Raji (cell line): ENCODE data around the gene HRH1.

Source experiments
- POLR2A ChIP-seq: IDR thresholded peaks from 2 replicates; pipeline ENCODE4 v1.6.1; 2011; ENCODE audit warnings: low read depth, low read length, control low read depth; ENCODE audit not compliant: insufficient read depth

HRH1 gene

DNA sequence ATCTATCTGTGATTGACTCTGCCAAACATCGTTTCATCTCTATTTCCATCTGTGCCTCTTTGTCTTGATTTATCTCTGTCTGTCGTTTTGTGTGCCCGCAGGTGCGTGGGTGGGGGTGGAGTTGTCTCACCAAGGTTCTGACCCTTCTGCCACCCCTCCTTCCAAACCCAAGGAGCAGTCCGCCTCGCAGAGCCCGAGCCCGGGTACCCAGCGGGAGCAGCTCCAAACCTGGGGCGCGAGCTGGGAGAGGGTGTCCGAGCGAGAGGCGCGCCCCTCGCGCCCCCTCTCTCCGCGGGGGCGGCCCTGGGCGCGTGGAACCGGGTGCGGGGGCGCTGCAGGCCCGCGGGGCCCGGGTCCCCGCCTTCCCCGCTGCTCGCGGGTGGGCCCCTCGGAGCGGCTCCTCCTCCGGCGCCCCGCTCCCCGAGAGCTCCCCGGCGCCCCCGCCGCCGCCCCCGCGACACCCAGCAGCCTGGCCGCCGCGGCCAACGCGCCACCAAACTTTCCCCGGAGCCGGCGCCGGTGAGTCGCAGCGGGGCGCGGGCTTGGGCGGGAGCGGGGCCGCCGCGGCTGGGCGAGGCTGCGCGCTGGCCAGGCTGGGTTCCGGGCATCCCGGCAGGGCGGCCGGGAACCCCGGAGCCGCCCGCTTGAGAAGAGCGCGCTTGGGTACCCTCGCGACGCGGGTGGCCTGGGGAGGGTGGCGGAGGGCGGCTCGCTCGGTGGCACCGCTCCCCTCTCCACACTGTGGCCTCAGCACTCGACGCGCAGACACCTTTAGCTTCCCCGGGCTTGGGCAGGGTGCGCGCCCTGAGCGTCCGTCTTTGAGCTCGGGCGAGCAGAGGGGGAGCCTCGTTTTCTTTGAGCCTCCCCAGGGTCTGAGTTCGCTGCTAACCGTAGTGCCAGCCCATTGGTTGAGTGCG, at the start of gene HRH1:
TSS of gene HRH1 (plus strand) at position 458 of the 917 bp plus-strand sequence. CDS start 104,545 bp downstream, outside the sequence.
- no peak for TF ChIP-seq POLR2A

GRCh38 chr3:11115548-11115947, 38.7 kb upstream of the HRH1 start:
- no peak for TF ChIP-seq POLR2A

DNA sequence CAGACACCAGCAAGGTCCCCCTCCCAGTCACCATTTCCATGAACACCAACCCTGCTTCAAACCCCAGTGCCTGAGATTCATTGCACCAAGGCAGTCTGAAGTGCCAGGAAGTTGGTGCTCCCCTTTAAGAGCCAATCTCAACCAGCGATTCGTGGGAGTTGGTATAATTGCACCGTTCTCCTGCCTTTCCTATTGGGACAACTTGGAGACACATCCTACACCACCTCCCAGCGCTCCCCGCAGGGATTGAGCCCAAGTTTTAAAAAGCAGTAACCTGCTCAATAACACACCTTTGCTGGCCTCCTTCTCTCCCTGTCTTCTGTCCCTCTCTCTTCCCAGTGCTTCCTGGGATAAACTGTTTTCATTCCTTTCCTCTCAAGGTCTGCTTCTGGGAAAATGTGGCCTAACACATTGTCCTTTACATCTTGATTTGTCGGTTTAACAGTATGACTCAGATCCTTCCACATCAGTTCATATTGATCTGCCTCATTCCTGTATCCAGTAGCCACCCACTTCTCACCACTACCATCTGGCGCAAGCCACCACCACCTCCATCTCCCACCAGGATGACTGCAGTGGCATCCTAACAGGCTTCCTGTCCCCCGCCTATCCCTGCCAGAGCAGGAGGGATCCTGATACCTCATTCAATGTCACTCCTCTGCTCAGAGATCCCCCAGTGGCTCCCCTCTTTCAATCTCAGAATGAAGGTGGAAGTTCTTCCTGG, 37.8 kb upstream of the HRH1 start:
- no peak for TF ChIP-seq POLR2A

GRCh38 chr3:11117591-11117990, 36.7 kb upstream of the HRH1 start:
- no peak for TF ChIP-seq POLR2A

GRCh38 chr3:11118181-11118682, 36.1 kb upstream of the HRH1 start:
- no peak for TF ChIP-seq POLR2A

GRCh38 chr3:11120091-11120805, 34.0 kb upstream of the HRH1 start:
- TF ChIP-seq POLR2A: no peak

DNA sequence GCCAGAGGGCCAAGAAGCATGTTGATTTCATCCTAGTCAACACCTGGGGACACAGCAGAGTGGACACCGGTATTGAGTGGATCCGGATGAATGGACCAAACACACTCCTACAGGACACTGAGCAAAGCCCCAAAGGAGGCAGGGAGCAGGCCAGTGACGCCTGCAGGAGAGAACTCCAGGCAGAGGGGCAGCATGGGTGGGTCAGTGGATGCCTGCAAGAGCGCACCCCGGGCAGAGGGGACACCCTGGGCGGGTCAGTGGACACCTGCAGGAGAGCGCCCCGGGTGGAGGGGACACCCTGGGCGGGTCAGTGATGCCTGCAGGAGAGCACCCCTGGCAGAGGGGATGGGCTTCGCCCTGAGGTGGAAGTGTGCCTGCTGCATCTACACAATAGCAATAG, 27.6 kb upstream of the HRH1 start:
- no peak for TF ChIP-seq POLR2A

- TF ChIP-seq POLR2A: no peak
Measured at GRCh38 chr3:11128682-11129632, 25.3 kb upstream of the HRH1 start.

DNA sequence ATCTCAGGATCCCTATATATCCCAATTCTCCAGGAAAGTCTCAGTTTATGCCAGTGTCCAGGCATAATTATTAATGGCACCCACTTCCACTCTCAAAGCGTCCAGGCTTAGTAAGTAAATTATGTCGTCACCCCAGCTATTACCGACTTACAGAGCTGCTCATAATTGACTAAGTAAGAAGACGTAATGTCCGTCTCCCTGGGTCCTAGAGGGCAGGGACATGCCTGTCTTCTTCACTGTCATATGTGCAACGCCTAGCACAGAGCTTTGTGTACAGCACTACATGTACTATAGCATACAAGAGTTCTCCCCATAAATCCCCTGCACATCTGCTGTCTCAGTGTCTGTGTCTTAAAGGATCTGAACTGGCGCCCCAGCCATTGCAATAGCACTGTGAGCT, 23.9 kb upstream of the HRH1 start:
- TF ChIP-seq POLR2A: no peak

- TF ChIP-seq POLR2A: no peak
Measured at GRCh38 chr3:11131371-11131770, 22.9 kb upstream of the HRH1 start.

DNA sequence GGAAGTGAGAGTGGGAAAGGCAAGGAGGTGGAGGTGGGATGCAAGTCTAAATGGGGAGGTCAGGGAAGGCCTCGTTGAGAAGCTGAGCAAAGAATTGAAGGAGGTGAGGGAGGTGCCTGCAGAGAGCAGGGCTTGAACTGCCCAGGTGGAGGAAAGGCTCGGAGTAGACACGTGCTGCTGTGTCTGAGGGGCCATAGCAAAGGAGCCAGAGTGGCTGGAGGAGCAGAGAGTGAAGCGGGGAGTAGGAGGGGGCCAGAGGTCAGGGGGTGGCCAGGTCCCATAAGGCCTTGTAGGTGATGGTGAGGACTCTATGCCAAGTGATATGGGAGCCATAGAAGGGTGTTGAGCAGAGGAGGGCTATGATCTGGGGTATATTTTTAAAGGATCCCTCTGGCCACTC, 21.4 kb upstream of the HRH1 start:
- no peak for TF ChIP-seq POLR2A

DNA sequence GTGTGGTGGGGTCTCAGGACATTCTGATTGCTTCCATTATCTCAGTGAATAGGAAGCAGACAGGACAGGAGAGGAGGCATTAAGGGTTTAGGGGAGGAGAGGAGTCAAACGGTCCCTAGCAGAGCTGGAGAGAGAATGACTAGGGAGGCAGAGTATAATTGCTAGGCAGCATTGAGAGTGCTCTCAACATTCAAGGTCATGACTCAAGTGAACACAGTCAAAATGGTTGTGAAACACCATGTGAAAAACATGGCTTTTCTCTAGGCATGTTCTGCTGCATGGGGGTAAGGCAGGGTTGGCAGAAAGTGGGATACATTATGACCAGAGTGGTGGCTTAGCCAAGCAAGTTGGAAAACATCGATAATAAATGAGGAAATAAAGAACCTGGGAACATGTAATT, 19.5 kb upstream of the HRH1 start:
- TF ChIP-seq POLR2A: no peak

DNA sequence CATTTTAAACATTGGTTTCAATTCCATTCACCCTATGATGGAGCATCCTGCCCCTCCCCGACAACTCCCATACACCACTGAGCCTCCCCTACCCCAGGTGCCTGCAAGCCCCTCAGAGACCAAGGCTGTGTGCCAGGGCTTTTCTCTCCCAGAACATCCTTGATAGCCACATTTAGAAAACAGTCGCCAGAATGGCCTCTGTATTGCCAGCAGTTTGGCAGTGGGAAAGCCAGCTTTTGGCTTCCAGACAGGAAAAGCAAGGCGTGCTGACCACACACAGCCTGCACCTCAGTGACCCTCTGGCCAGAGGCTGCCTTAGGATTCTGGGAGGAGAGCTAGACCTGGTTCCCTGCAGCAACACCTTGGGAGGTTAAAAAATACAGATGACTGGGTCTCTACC, 18.2 kb upstream of the HRH1 start:
- no peak for TF ChIP-seq POLR2A
